Thyroid gland (tissue), 4 donors: ENCODE results near the gene NR0B1. TPM values are rescaled to one million over a fixed set of nuclear protein-coding genes. Genes with fewer than 3 reads are reported as not detected.
A peak's percentile ranks its signal among the peaks of the same experiment; 100 is the strongest.

Experiments used
- DNase-seq, 2 donors: peaks; one replicate each; pipeline ENCODE4 v3.0.0-alpha.2; 2019
- H3K27ac ChIP-seq, 3 donors: fragments of 200-600 bp; sonication (generic); 1 replicate in 2 of 3; 2 replicates in 1 of 3; pipeline ENCODE4 v1.5.1; 2016 to 2019; ENCODE audit warnings: mild to moderate bottlenecking in 1 of 3, moderate library complexity in 1 of 3
- H3K27me3 ChIP-seq: fragments of 200-600 bp; sonication (generic); one replicate; pipeline ENCODE4 v1.5.1; 2019
- H3K36me3 ChIP-seq, 2 donors: fragments of 200-600 bp; sonication (generic); one replicate each; pipeline ENCODE4 v1.5.1; 2016 to 2019
- H3K4me1 ChIP-seq, 2 donors: fragments of 200-600 bp; sonication (generic); one replicate each; pipeline ENCODE4 v1.5.1; 2017 to 2019
- H3K4me3 ChIP-seq, 3 donors: fragments of 200-600 bp; sonication (generic); replicated peaks in 1 of 3; 1 replicate in 2 of 3; 2 replicates in 1 of 3; pipeline ENCODE4 v1.5.1; 2016; ENCODE audit warnings: mild to moderate bottlenecking in 1 of 3
- H3K9me3 ChIP-seq: fragments of 200-600 bp; sonication (generic); one replicate; pipeline ENCODE4 v1.5.1; 2017
- CTCF ChIP-seq, 6 experiments: fragments of 200-600 bp in 3 of 6; fragments of 450-650 bp in 3 of 6; sonication (generic) in 3 of 6; IDR thresholded peaks; one replicate each; pipeline ENCODE4 v1.5.1; 2016 to 2019; ENCODE audit warnings: antibody characterized with exemption in 6 of 6, mild to moderate bottlenecking in 2 of 6, inconsistent platforms in 1 of 6, moderate library complexity in 1 of 6
- POLR2A ChIP-seq, 2 donors: fragments of 450-650 bp; IDR thresholded peaks; one replicate each; pipeline ENCODE4 v1.6.1; 2017; ENCODE audit warnings: antibody characterized with exemption in 2 of 2, mild to moderate bottlenecking in 2 of 2, moderate library complexity in 1 of 2
- WGBS, 2 donors: methylation state at CpG; one replicate each; pipeline ENCODE4 v1.1.5; 2017; 5-methylcytosine and 5-hydroxymethylcytosine counted together
- intact Hi-C: fragments of 100-400 bp; cut with DNase I; formaldehyde crosslinking; loops from one replicate; pipeline ENCODE4 v1.15.1; 2023
- total RNA-seq, 4 donors: library from RNA; depleted of rRNA; stranded (reverse); fragments of >200 nt; gene quantifications; one replicate each; pipeline ENCODE4 v1.2.3, GENCODE V29; 2016

Gene NR0B1
- total RNA-seq, 4 donors from 2014 or later = 0.13 TPM; not detected in 3

DNA sequence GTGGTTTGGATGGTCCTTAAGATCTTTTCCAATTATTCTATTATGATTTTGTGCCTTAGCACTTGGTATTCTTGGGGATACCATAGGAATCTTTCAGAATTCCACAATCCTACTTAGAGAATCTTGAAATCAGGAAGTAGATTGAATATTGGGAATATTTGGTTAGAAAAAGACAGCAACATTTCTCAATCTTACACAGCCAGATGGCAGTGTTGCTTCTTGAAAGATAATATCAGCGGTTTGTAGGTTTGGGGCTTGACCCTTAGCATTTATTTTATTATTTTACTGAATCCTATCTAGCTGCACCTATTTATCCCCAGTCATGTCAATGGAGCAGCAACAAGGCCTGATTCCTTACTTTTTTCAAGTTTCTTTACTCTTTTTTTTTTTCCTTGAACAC is 33.7 kb downstream of the NR0B1 start:
- Histone ChIP-seq H3K36me3 (no peaks in the 10 kb centered on the region), H3K4me1 (no peaks in the 10 kb centered on the region), H3K27me3 (no peaks in the 10 kb centered on the region), H3K27ac (no peak overlapping the region), H3K4me3 (no peak overlapping the region), H3K9me3 (no peaks in the 10 kb centered on the region)
- DNase-seq = no peak
- TF ChIP-seq POLR2A (IDR thresholded peaks at IDR 0.05) (no peak), CTCF (IDR thresholded peaks at IDR 0.05) (peak in 1 of 6 experiments; percentile 12)
- intact Hi-C loops = no loop called here
- 21 to 27% methylated on average over 1 of the region's 1 CpG for WGBS, 2 donors

GRCh38 chrX:30270639-30271038 is 38.6 kb downstream of the NR0B1 start:
- H3K27ac ChIP-seq = no peak overlapping the region
- no peak overlapping the region for H3K4me3 ChIP-seq
- intact Hi-C loops = no loop called here
- 90 to 91% methylated on average over 3 of the region's 3 CpGs for WGBS, 2 donors
- TF ChIP-seq CTCF (IDR thresholded peaks at IDR 0.05) (no peak), POLR2A (IDR thresholded peaks at IDR 0.05) (no peak)
- H3K4me1 ChIP-seq = no peaks in the 10 kb centered on the region
- DNase-seq = no peak
- no peaks in the 10 kb centered on the region for H3K27me3 ChIP-seq
- H3K36me3 ChIP-seq = no peaks in the 10 kb centered on the region
- H3K9me3 ChIP-seq = no peaks in the 10 kb centered on the region

DNA sequence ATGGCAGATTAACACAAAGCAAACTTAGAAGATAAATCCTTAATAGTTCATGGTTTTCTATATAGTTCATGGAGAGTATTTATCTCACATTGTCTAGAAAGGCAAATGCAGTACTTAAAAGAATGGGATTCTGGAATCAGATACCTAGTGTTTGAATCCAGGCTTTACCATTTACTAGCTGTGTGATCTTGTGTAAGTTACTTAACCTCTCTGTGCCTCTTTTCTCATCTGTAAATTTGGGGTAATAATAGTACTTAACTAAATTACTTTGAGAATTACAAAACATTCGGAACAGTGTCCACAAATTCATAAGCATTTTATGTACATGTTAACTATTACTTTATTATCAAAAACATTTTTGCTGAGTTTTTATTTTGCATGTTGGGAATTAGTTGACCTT is 46.4 kb downstream of the NR0B1 start:
- H3K4me1 ChIP-seq = no peaks in the 10 kb centered on the region
- DNase-seq = no peak
- no peak overlapping the region for H3K27ac ChIP-seq
- no peaks in the 10 kb centered on the region for H3K27me3 ChIP-seq
- H3K4me3 ChIP-seq = no peak overlapping the region
- H3K9me3 ChIP-seq = no peaks in the 10 kb centered on the region
- intact Hi-C loops = no loop called here
- WGBS, 2 donors = 85 to 86% methylated on average over 1 of the region's 1 CpG
- TF ChIP-seq POLR2A (IDR thresholded peaks at IDR 0.05) = no peak
- no peak for TF ChIP-seq CTCF (IDR thresholded peaks at IDR 0.05)
- no peaks in the 10 kb centered on the region for H3K36me3 ChIP-seq

- Histone ChIP-seq H3K4me1 (no peaks in the 10 kb centered on the region), H3K27me3 (no peaks in the 10 kb centered on the region), H3K27ac (no peak overlapping the region), H3K36me3 (no peaks in the 10 kb centered on the region), H3K4me3 (no peak overlapping the region), H3K9me3 (no peaks in the 10 kb centered on the region)
- intact Hi-C loops = no loop called here
- TF ChIP-seq POLR2A (IDR thresholded peaks at IDR 0.05) (no peak), CTCF (IDR thresholded peaks at IDR 0.05) (no peak)
- DNase-seq = no peak
These were observed 48.2 kb downstream of the NR0B1 start for GRCh38 chrX:30261012-30261411.

DNA sequence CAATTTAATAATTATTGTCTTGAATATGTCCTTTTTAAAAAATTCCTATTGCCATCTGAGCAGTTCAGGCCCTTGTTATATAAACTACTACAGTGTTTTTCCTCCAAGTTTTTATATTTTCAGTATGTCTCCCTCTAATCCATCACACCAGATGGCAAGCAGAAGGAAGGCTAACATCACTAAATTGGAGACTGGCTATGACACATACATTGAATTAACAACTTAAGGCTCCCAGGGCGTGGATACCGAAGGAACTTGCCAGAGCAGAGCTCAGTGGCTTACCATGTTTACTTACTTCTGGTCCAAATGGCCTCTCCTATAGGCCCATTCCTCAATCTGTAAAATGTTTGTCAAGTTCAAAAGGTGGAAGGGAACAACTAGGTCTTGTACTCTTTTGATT is 49.3 kb downstream of the NR0B1 start:
- Histone ChIP-seq H3K27ac (no peak overlapping the region), H3K9me3 (no peaks in the 10 kb centered on the region), H3K36me3 (no peaks in the 10 kb centered on the region), H3K4me3 (no peak overlapping the region), H3K4me1 (no peaks in the 10 kb centered on the region), H3K27me3 (no peaks in the 10 kb centered on the region)
- 81 to 83% methylated on average over 2 of the region's 2 CpGs for WGBS, 2 donors
- DNase-seq = no peak
- TF ChIP-seq POLR2A (IDR thresholded peaks at IDR 0.05) = no peak
- intact Hi-C loops = no loop called here

Other genes with a start within 250 kb of the NR0B1 start
- gene MAGEB2, start 93.8 kb downstream of the NR0B1 start, total RNA-seq = under 1 TPM in 1 of 4 donors, not detected in 3; 0.27 TPM
- gene MAGEB3, start 78.7 kb downstream of the NR0B1 start, total RNA-seq = not detected
- not detected for gene MAGEB4, start 67.4 kb downstream of the NR0B1 start, total RNA-seq
- gene MAGEB1, start 62.2 kb downstream of the NR0B1 start, total RNA-seq = not detected